ENCODE data around the gene ELAPOR1. TPM values are rescaled to one million over a fixed set of nuclear protein-coding genes. Genes with fewer than 3 reads are reported as not detected.

Gene ELAPOR1
- total RNA-seq, 2 experiments from 2014 or later, result 4.7 to 7.0 TPM

DNA sequence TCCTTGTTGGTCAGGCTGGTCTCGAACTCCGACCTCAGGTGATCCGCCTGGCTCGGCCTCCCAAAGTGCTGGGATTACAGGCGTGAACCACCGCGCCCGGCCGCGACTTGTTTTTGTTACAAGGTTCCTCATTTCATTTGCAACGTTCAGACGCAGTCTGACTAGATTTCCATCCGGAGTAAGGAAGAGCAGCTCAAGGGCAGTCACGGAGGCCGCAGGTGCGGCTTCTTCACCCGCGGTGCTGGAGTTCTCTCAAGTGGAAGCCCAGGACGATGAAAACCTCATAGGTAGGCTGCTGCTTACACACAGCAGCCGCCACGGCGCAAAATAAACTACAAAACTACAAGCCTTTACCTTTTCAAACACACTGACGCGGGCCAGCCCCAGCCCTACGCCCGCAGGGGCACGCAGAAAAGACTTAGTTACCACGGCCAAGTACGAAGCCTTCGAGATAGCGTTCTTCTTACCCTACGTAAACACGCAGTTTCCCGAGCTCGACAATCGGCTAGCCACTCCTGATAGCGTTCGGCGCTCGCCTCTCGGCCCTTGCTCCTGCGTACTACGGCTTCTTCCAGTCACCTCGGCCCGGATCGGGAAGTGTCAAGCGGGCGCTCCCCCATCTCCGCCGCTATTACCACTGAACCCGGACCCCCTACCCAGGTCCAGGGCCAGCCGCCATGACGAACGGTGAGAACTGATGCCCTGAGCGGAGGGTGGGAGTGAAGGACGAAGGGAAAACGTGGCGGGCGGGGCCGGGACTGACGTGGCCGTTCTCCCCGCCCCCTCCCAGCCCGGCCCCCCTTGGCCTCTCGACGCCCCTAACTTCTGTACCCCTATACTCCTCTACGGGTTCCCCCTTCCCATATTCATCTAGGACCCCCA lies 23.5 kb upstream of the ELAPOR1 start, which contains the start of gene TMEM167B:
Gene TMEM167B (plus strand): TSS at position 569 of the 882 bp plus-strand sequence. CDS start 109 bp downstream, at position 678.
- intact Hi-C loops (cut with micrococcal nuclease), result no loop called here
- no peaks in the 10 kb centered on the region for H3K27me3 Mint-ChIP-seq
- H3K4me3 Mint-ChIP-seq, result peak within 1 kb of the TSS; percentile 96
- peaks cover 30% of the 10 kb centered on the region for H3K36me3 Mint-ChIP-seq (ENCODE audit: low read depth)
- TF ChIP-seq, protein P1, sequence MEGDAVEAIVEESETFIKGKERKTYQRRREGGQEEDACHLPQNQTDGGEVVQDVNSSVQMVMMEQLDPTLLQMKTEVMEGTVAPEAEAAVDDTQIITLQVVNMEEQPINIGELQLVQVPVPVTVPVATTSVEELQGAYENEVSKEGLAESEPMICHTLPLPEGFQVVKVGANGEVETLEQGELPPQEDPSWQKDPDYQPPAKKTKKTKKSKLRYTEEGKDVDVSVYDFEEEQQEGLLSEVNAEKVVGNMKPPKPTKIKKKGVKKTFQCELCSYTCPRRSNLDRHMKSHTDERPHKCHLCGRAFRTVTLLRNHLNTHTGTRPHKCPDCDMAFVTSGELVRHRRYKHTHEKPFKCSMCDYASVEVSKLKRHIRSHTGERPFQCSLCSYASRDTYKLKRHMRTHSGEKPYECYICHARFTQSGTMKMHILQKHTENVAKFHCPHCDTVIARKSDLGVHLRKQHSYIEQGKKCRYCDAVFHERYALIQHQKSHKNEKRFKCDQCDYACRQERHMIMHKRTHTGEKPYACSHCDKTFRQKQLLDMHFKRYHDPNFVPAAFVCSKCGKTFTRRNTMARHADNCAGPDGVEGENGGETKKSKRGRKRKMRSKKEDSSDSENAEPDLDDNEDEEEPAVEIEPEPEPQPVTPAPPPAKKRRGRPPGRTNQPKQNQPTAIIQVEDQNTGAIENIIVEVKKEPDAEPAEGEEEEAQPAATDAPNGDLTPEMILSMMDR (IDR thresholded peaks at IDR 0.05), result no peak
- peak; percentile 91 for ATAC-seq
- peak; percentile 95 for DNase-seq
- CTCF ChIA-PET, result interaction anchor here (0.8 to 3.2 kb wide), 7 partner anchors 8 to 111 kb away, joined by 3 to 25 read pairs (median 3); partner anchors contain the start of gene WDR47
- H3K4me1 Mint-ChIP-seq (ENCODE audit: low read depth), result peaks cover 24% of the 10 kb centered on the region
- H3K9me3 Mint-ChIP-seq, result peaks cover 3% of the 10 kb centered on the region
- H3K27ac Mint-ChIP-seq, result peak within 1 kb of the TSS; percentile 97
- POLR2A ChIA-PET, result interaction anchor here (0.6 to 3.3 kb wide), 8 partner anchors 8 to 1663 kb away, joined by 3 to 47 read pairs (median 4); partner anchors contain the start of gene TAF13

DNA sequence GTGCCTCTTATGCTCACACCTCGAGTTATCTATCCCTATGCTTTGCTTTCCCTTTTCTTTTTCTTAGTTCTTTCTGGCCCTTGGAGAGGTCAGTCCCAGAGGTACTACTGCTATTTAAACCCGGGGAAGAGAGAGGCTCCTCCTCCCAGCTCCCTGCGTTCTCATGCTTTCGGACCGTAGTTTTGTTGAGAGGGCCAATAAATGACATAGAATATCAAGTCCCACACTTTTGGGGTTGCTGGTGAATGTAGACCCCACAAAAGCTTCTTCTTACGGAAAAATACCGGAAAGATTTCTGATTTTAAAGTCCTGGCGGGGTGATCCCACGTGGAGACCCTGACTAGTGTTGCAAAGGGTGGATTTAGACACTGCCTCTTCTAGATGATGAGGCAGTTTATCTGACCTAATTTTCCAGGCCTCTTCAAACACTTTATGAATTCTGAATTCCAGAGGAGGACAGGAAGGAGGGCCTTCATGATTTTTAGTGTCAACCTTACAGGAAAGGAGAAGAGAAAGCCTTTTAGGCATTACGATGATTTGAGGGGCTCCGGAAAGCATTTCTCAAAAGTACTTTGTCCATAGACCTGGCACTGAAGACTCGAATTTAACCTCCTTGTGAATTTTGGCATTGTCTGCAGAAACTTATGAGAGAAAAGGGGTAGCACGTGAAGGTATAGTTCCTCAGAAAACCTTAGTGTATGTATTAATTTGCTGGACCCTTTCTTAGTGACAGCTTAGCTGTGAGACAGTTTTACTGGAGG lies 22.7 kb upstream of the ELAPOR1 start:
- H3K27me3 Mint-ChIP-seq, result no peaks in the 10 kb centered on the region
- peak; percentile 47 for DNase-seq
- H3K4me3 Mint-ChIP-seq, result peak overlapping the region; percentile 96
- peak overlapping the region; percentile 97 for H3K27ac Mint-ChIP-seq
- peaks cover 30% of the 10 kb centered on the region for H3K36me3 Mint-ChIP-seq (ENCODE audit: low read depth)
- peak; percentile 64 for ATAC-seq
- ChIA-PET CTCF (interaction anchor here (1.0 to 3.2 kb wide), 8 partner anchors 8 to 307 kb away, joined by 3 to 25 read pairs (median 3); partner anchors contain the start of gene TAF13), POLR2A (interaction anchor here (0.8 to 3.3 kb wide), 8 partner anchors 9 to 529 kb away, joined by 3 to 47 read pairs (median 3); partner anchors contain the start of genes CLCC1 and TAF13)
- intact Hi-C loops (cut with micrococcal nuclease), result no loop called here
- TF ChIP-seq, protein P1 (IDR thresholded peaks at IDR 0.05), result no peak
- peaks cover 3% of the 10 kb centered on the region for H3K9me3 Mint-ChIP-seq
- peaks cover 24% of the 10 kb centered on the region for H3K4me1 Mint-ChIP-seq (ENCODE audit: low read depth)

DNA sequence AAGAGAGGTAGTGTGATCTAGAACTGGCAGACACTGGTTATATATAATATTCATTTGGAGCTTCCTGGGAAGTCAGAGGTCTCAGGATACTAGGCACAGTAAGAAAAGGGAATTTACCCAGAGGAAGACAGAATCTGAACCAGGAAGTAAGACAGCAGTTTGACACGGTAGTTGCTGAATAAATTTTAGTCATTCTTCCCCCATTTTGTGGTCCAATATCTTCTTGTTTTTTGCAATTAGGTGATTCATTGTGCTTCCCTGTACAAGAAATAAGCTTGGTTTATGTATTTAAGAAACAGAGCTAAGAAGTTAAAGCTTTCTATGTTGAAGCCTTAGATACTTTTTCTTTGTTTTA lies 22.1 kb upstream of the ELAPOR1 start:
- Mint-ChIP-seq H3K9me3 (peaks cover 3% of the 10 kb centered on the region), H3K27me3 (no peaks in the 10 kb centered on the region), H3K27ac (peak overlapping the region; percentile 97), H3K4me3 (peak overlapping the region; percentile 96), H3K4me1 (ENCODE audit: low read depth) (peaks cover 24% of the 10 kb centered on the region), H3K36me3 (ENCODE audit: low read depth) (peaks cover 30% of the 10 kb centered on the region)
- POLR2A ChIA-PET, result interaction anchor here (0.6 to 3.3 kb wide), 7 partner anchors 9 to 528 kb away, joined by 3 to 47 read pairs (median 4); partner anchors contain the start of gene CLCC1
- intact Hi-C loops (cut with micrococcal nuclease), result no loop called here
- CTCF ChIA-PET, result interaction anchor here (0.6 to 3.2 kb wide), 7 partner anchors 9 to 307 kb away, joined by 3 to 25 read pairs (median 3); partner anchors contain the start of gene TAF13
- DNase-seq (no peak), ATAC-seq (no peak)
- TF ChIP-seq, protein P1 (IDR thresholded peaks at IDR 0.05), result no peak

DNA sequence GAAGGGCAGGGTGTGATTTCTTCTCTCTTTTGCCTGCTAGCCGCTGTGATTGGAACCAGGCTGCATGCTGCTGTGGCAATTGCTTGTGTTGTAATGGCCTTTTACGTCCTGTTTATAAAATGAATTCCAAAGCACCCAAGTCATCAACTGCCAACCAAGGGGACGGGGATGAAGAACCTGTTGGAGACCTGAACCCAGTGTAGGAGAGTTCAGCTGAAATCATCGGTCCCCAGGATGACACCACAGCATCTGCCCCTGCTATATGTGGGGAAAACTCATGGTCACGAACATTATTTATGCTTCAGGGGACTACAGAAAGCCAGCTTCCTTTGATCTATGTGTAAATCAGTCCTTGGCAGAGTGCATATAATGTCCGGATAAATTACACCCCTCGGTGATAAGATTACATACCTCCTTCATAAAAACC lies 19.5 kb upstream of the ELAPOR1 start:
- Mint-ChIP-seq H3K27ac (peak overlapping the region; percentile 2), H3K4me1 (ENCODE audit: low read depth) (peaks cover 24% of the 10 kb centered on the region), H3K4me3 (no peak overlapping the region), H3K27me3 (no peaks in the 10 kb centered on the region), H3K9me3 (no peaks in the 10 kb centered on the region), H3K36me3 (ENCODE audit: low read depth) (peaks cover 27% of the 10 kb centered on the region)
- no peak for DNase-seq
- intact Hi-C loops (cut with micrococcal nuclease), result no loop called here
- CTCF ChIA-PET, result interaction anchor here (0.8 kb wide), 1 partner anchor 19 kb away, joined by 3 read pairs; no protein-coding TSS in a partner anchor
- no peak for ATAC-seq
- POLR2A ChIA-PET, result no interaction called here
- TF ChIP-seq, protein P1 (IDR thresholded peaks at IDR 0.05), result no peak
